HG02943 (cell line): Measurements from ENCODE around the gene ESYT2.

Source experiments
- ATAC-seq: cut with Tn5 transposase; IDR thresholded peaks from one replicate; pipeline ENCODE4 v1.9.1; 2021; ENCODE audit warnings: mild to moderate bottlenecking, low read depth, moderate library complexity; ENCODE audit not compliant: unreplicated experiment

The ESYT2 gene

DNA sequence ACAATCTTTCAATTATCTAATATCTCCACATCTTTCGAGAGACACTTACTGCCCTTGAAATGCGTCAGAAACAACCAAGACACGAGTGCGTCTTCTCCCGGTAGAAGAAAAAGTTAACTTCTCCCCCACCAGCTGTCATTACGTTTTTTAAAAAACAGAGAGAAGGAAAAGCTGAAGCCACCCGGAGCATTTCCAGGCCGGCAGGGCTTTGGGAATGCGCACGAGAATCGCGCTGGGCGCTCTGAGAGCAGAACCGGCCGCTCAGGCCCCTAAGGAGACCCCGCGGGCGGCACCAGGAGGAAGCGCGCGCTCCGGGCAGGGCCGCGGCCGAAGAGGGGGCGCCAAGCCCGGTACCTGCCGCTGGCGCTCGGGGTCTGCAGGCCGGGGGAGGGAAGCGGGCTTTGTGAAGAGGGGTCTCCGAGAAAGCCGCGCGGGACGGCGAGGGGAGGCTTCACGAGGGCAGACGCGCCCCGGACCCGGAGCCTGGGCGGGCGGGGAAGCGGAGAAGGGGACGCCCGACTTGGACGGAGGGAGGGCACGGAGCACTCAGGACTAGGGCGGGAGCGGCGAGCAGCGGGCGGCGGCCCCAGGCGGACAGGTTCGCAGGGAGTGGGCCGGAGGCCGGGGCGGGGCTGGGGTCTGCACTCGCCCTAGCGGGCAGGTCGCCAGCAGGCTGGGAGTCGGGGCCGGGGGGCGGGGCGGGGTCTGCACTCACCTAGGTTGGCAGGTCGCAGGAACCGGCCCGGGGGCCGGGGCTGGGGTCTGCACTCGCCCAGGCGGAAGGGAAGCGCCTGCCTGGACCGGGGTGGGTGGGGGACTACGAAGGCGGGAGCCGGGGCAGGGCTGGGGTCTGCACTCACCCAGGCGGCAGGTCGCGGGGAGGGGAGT, 932 bp downstream of the ESYT2 start:
- peak; percentile 3 for ATAC-seq

DNA sequence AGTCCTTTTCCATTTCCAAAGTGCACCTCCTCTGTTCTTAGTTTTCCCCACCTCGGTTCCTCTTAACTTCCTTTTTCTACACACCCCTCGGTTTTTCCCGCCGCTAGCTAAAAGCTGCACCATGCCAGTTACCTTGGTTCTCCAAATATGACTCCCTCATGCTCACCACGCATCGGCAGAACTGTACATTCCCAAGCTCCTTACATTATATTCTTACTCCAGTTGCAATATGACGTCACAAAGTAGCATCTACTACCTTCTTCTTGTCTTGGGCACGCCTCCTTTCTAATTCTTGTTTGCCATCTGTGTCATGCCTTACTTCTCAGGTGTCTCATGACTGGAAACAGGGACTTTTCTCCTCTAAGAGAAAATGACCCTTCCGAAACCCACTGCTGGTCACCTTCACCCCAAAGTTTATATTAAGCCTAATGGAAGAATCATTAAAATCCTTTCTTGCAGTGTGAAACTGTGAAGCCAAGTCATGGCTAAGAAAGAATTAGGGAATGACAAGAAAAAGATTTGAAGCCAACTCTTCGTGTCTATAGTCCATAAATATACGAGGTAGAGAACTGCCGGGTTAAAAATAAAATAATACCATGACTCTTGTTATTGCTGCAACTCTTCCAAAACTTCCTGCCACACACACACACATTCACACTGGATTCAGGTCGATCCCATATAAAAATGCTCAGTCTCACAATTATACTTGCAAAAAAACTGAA, 1.7 kb downstream of the ESYT2 start:
- no peak for ATAC-seq

DNA sequence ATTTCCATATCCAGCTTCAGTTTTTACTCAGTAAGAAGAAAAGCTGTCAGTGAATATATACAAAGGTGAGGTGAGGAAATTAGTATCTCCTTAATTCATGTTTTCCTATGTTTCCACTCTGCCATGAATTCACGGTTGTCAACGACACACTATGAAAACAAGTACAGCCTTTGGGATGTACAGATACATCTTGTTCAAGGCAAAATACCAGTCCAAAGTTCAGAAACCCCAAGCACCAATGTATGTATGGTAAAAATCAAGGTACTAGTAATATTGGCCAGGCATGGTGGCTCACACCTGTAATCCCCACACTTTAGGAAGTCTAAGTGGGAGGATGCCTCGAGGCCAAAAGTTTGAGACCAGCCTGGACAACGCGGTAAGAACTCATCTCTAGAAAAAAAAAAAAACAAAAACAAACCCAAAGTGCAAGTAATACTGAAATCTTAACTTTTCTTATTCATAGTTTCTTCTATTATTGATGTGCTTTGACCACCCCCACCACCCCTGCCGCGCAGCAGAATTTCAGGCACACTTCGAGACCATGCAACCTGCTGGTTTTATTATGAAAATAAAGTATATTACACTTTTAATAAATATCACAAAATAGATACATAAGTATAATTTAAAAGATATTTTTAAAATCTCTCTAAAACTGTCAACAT, 3.5 kb downstream of the ESYT2 start:
- no peak for ATAC-seq

DNA sequence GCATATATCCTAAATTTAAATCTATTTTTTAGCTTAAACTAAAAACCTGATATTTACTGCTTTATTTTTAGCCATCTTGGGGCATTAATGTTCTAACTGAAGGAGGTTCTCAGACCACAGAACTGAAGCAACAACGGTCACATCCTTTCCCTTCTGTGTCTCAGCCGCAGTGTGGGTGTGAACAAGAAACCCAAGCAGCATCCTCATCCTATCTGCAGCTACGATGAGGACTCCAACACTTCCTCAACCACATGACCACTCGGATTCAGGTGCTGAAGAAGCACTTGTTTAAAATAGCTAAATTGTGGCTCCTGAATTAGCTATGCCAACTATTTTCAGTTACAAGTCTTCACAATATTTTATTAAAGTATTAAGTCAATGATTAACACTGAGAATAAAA, 5.3 kb downstream of the ESYT2 start:
- ATAC-seq: peak; percentile 65

DNA sequence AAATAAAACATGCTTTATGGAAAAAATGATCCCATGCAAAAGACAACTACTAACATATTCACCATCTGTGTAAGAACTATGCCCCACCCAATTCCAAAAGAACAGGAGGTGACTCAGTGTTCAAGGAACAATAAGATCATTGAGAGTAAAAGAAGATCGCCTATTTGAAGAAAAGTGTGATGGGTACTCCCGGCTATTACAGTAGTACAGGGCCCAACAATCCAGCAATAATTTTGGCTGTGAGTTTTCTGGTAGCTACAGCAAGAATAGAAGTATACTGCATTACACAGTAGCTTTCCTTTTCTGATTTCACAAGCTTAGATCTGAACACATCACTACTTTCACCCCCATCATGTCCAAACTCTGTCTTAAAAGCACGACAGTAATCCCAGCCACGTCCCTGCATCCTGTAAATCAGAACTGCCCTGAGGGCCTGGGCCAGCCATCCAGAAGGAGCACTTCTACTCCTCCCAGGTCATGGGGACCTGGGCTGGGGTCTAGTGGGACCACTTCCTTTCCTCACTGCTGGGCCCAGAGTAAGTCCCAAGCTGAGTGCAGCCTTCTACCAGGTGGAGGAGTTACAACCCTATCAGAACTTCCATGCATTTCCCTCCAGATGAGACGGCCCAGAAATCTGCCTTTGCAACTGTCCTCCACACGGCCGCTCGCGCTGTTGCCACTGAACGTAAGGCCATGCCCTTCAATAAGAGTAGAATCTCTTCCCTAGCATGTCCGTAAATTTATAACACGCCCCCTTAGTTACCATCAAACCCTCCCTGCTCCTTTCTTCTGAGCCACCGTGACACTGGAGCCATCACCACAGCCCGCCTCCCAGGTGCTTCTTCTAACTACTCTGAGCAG, 7.9 kb downstream of the ESYT2 start:
- no peak for ATAC-seq

DNA sequence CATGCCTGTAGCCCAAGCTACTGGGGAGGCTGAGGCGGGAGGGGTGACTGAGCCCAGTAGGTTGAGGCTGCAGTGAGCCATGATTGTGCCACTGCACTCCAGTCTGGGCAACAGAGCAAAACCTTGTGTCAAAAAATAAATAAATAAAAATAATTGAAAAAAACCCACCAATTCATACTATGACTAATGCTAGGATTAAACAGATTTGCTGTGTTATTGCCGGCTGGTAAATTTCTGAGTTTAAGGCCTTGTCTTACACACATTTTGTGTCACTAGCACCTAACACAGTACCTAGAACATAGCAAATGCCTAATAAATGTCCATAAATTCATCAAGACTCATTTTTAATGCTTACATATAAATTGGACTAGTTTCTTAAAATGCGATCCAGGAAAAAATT, 8.7 kb downstream of the ESYT2 start:
- no peak for ATAC-seq

DNA sequence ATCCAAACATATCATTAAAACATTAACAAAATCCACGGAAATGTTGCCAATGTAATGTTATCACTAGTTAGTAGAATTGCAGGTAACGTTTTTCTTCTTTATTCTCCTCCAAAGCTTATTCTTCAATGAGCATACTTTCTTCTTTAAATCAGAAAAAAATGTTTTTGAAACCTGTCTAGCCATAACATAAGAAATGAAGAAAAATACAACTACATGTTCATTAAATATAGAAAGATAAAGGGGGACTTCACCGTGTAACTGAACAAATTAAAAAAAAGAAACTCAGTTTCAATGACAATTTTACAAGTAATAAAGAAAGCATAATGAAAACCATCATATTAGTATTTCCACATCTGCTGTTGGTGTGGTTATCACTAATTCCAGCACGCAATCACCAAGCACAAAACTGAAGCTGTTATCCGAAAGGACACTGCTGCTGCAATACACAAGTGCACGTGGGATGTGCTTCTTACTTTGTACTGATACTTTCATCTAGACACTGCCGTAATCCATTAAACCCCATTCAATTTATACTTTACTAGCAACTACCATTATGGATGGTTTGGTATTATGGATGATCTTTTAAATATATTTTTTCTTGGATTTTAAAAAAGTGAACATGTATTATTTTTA, 9.6 kb downstream of the ESYT2 start:
- no peak for ATAC-seq

DNA sequence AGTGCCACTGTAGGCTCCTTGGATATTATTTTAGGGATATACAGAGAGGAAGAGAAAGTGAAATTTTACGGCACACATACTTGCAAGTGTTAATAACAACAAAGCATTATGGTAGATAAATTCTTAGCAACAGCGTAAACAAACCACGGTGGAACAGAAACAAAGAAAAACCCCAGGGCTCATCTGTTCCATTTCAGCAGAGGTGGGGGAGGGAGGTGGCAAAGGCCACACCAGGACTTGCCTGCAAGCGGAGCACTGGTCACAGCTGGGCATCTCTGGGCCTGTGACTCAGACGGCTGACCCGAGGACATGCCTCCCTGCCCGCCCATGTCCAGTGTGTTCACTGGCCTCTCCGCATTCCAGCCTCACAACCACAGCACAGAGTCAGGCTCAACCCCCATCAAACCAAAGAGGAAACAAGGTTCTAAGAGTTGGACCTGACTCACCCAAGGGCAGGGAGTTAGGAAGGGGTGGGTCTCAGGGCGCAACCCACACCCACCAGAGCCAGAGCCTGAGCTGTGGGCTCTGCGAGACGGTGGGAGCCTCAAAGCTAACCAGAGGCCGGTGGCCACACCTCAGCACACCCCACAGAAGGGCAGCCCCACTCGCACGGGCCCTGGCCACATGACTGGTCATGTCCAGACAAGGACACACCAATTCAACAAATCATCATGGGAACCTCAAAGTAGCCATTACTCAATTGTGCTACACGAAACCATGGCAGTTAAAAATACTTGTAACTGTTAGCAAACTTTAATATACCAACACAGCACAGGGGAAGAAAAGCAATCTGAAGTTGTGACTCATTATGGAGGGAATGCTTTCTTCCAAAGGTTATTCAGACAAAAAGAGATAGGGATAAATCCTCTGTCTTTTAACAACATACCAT, 10.7 kb downstream of the ESYT2 start:
- ATAC-seq: peak; percentile 80

DNA sequence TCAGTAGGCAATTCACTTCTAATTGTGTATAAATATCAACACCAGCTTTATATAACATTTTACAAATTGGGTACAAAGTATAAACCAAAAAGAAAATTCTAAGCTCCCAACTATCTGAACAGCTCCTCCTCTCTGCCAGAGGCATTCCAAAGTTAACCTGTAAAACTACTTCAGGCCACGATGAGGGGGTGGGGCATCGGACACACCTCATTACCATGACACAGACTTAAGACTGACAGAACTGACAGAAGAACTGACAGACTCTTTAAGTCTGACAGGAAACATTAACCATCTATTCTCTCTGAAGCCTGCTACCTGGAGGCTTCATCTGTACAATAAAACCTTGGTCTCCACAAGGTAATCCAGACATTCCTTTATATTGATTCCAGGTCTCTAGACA, 12.3 kb downstream of the ESYT2 start:
- no peak for ATAC-seq

DNA sequence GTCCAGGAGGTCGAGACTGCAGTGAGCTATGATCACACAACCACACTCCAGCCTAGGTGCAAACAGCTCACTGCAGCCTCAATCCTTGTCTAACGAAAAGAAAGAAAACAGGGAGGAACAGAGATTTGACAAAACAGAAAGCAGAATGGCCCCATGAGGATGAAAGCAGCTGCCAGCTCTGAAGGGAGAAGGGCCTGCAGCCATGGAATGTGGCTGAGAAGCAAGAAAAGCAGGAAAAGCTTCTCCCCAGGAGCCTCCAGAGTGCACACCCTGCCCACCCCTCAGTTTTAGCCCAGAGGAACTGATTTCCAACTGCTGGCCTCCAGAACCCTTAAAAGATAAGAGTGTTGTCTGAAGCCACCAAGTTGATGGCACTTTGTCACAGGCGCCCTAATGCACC, 13.0 kb downstream of the ESYT2 start:
- ATAC-seq: no peak

DNA sequence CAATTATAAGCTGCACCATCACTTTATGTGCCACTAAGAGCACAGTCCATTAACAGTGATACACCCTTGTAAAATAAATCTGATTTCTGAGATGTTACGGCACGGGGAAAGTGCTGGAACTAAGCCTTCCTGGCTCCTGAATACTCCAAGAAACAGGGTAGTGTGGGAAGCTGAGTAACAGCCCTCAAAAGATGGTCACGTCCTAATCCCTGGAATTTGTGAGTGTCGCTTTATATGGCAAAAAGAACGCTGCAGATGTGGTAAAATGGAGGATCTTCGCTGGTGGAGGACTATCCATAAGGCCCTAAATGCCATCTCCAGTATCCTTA, 13.5 kb downstream of the ESYT2 start:
- no peak for ATAC-seq

DNA sequence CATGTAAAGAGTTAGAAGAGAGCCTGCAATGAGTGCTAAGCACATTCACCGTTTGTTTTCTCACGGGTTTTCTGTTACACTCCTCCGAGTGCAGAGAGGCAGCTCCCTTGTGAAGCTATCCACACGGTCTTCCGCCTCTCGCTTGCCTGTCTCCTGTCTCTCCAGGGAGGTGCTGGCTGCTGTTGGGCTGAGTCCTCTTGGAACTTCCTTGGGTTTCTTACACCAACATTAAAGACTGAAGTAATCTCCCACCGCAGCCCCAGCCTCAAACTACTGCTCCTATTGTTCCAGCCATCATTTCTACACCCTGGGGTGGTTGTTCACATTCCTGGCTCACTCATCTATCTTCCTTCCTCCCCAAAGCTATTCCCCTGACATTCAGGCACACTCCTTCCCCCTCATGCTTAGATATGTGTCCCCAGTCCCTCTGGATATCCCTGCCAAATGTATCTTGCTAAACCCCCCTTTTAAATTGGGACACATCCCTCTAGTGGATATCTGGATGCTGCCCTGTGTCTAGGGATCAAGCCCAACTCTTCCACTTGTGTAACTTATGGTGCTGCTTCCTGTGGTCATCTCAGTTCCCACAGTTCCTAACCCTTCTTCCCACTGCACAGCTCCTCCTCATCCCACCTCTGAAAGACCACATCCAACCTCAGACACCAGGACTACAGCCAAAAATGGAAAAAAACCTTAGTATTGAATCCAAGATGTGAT, 14.1 kb downstream of the ESYT2 start:
- no peak for ATAC-seq

DNA sequence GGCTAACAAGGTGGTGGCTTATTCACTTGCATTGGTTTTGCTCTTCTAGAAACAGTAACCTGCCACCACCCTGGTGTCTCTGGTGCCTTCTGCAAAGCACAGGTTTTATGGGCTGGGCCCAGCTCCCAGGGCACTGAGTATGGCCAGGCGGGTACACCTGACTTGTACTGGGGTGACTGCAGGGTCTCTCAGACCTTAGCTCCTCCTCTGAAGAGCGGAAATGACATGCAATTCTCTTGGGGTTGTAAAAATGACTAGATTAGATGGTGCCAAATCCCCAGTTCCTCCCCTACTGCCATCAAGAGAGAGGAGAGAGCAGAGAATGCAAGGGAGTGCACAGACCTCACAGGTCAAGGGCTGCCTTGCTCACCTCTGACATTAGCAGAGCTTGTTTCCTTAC, 14.7 kb downstream of the ESYT2 start:
- ATAC-seq: no peak

DNA sequence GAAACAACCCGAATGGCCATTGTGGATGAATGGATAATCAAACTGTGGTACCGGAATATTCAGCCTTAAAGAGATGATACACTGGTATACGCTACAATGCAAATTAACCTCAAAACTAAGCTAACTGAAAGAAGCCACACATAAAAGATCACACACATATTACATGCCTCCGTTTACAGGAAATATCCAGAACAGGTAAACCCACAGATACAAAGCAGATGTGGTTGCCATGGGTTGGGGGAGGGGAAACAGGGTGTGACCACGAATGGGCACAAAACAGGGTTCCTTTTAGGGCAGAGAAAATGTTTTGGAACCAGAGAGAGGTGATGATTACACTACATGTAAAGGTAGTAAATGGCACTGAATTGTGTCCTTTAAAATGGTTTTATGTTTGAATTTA, 16.6 kb downstream of the ESYT2 start:
- ATAC-seq: no peak

DNA sequence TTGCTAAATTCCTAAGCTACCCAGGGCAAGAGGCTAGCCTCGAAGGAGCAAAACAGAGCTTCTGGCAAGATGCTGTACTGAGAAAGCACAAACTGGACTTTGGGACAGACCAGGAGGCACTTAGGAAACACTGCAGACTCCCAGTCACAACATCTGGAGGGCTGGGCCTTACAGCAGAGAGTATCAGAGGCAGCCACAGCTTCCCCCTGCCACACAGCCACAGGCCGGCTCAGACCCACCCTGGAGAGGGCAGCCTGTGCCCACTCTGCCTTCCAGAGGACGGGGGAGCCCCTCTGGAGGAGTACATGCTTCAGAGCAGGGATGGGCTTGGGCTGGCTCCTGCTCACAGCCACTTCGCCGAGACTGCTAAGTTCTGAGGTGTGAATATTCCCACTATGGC, 17.4 kb downstream of the ESYT2 start:
- no peak for ATAC-seq

DNA sequence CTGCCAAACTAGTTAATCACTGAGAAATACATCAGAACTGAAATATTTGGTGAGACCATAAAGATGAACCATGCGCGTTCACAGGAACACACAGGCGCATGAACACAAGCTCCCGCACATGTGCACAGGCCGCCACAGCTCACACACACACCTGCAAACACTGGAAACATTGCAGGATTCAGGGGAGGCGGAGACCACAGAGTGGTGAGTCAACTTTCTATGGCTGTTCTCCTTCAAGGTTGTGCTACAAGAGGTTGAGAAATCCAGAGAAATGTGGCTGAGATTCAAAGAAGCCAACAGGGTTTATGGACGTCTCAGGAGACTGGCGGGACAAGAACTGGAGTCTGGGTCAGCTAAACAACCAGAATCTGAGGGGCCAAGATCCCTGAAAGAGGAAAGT, 17.8 kb downstream of the ESYT2 start:
- ATAC-seq: no peak

DNA sequence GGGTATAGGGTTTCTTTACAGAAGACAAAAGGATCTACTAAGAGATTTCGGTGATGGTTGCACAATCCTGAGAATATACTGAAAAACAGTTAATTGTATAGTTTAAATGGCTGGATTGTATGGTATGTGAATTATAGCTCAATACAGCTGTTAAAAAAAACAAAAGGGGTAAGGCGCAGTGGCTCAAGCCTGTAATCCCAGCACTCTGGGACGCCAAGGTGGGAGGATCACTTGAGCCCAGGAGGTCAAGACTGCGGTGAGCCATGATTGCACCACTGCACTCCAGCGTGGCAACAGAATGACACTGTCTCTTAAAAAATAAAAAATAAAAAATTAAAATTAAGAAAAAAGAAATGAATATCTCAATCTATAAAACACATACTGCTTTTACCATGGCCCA, 18.5 kb downstream of the ESYT2 start:
- ATAC-seq: no peak

DNA sequence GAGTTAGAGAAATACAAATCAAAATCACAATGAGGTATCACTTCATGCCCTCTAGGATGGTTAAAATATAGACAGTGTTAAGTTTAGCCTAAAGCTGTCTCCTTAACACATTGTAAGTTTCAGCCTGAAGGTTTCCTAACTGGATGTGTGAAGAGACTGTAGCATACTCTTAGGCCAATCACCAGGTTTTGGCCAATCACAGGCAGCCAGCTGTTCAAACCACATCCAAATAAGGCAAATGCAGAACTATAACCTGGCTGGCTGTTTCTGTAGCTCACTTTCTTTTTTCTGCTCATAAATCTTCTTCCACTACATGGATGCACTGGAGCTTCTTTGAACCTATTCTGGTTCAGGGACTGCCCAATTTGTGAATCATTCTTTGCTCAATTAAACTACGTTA, 19.7 kb downstream of the ESYT2 start:
- ATAC-seq: peak; percentile 96

DNA sequence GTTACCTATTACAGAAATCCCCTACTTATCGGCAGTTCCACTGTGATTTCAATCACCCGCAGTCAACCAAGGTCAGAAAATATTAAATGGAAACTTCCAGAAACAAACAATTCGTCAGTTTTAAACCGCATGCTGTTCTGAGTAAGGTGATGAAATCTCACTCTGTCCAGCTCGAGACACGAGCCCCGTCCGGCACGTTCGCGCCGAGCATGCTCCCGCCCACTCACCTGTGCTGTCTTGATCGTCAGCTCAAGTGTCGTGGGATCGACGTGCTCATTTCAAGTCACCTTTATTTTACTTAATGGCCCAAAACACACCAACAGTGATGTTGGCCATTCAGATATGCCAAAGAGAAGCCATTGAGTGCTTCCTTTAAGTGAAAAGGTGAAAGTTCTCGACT, 21.2 kb downstream of the ESYT2 start:
- no peak for ATAC-seq
